PC-9 (cell line): ENCODE results near the gene APOB. TPM values are rescaled to one million over a fixed set of nuclear protein-coding genes. Genes with fewer than 3 reads are reported as not detected.

ENCODE experiments used
- BruUV-seq: library from RNA; stranded (reverse); fragments of 400-500 nt; replicated peaks from 2 replicates; lab custom pipeline; 2021; lab: Mats Ljungman, UMichigan
- CTCF ChIA-PET: fragments of 300-600 bp; sonication (Branson Sonifier 250); formaldehyde crosslinking; loops from one replicate; lab custom pipeline; 2022; ENCODE audit warnings: antibody characterized with exemption; lab: Charles Lee
- POLR2A ChIA-PET: fragments of 300-600 bp; sonication (Branson Sonifier 250); formaldehyde crosslinking; loops from one replicate; lab custom pipeline; 2022; ENCODE audit warnings: antibody characterized with exemption; ENCODE audit not compliant: unreplicated experiment; lab: Charles Lee
- DNase-seq, 2 experiments: peaks; one replicate each; pipeline versions ENCODE4 v3.0.0 to v3.0.0-alpha.2; 2015 to 2022; ENCODE audit warnings: mixed read lengths in 1 of 2
- H2AFZ ChIP-seq: fragments of 200-600 bp; sonication (generic); 2 replicates; pipeline ENCODE4 v1.8.1; 2017; ENCODE audit warnings: antibody characterized with exemption
- H3F3A ChIP-seq: fragments of 200-600 bp; sonication (generic); 2 replicates; pipeline ENCODE4 v1.8.1; 2017; ENCODE audit warnings: antibody characterized with exemption, mild to moderate bottlenecking, low read depth; ENCODE audit not compliant: insufficient read depth
- H3K27ac ChIP-seq: fragments of 200-600 bp; sonication (generic); 2 replicates; pipeline ENCODE4 v1.6.1; 2016; ENCODE audit warnings: mixed run types
- H3K27me3 ChIP-seq: fragments of 200-600 bp; sonication (generic); 2 replicates; pipeline ENCODE4 v1.6.1; 2016; ENCODE audit warnings: low read depth, mixed run types; ENCODE audit not compliant: insufficient read depth
- H3K36me3 ChIP-seq: fragments of 200-600 bp; sonication (generic); 2 replicates; pipeline ENCODE4 v1.6.1; 2016; ENCODE audit warnings: low read depth, mixed run types
- H3K4me1 ChIP-seq: fragments of 200-600 bp; sonication (generic); replicated peaks from 2 replicates; pipeline ENCODE4 v1.6.1; 2016; ENCODE audit warnings: mixed run types; ENCODE audit not compliant: insufficient read depth
- H3K4me2 ChIP-seq: fragments of 200-600 bp; sonication (generic); 2 replicates; pipeline ENCODE4 v1.6.1; 2017; ENCODE audit warnings: mixed run types
- H3K4me3 ChIP-seq: fragments of 200-600 bp; sonication (generic); 2 replicates; pipeline ENCODE4 v1.6.1; 2016; ENCODE audit warnings: mixed run types
- H3K79me2 ChIP-seq: fragments of 200-600 bp; sonication (generic); 2 replicates; pipeline ENCODE4 v1.6.1; 2017; ENCODE audit warnings: low read depth, mixed run types
- H3K9me2 ChIP-seq: fragments of 200-600 bp; sonication (generic); 2 replicates; pipeline ENCODE4 v1.8.1; 2017; ENCODE audit warnings: mild to moderate bottlenecking; ENCODE audit not compliant: insufficient read depth
- H3K9me3 ChIP-seq: fragments of 200-600 bp; sonication (generic); 2 replicates; pipeline ENCODE4 v1.8.1; 2016; ENCODE audit warnings: low read depth; ENCODE audit not compliant: insufficient read depth
- H4K20me1 ChIP-seq: fragments of 200-600 bp; sonication (generic); 2 replicates; pipeline ENCODE4 v1.8.1; 2017; ENCODE audit not compliant: insufficient read depth
- CTCF ChIP-seq: fragments of 200-600 bp; sonication (generic); conservative IDR thresholded peaks from 2 replicates; pipeline ENCODE4 v1.6.1; 2017; ENCODE audit warnings: mixed run types, antibody characterized with exemption, mild to moderate bottlenecking, moderate library complexity
- EZH2 ChIP-seq: fragments of 200-600 bp; sonication (generic); IDR thresholded peaks from 2 replicates; pipeline ENCODE4 v1.8.0; 2017; ENCODE audit warnings: antibody characterized with exemption, low read depth
- intact Hi-C: fragments of 100-400 bp; cut with micrococcal nuclease; formaldehyde crosslinking; loops from one replicate; pipeline ENCODE4 v1.10.0; 2022; ENCODE audit not compliant: unreplicated experiment
- total RNA-seq: library from RNA; stranded (reverse); gene quantifications from 2 replicates; pipeline ENCODE4 v1.2.3, GENCODE V29; 2021

Gene APOB
- total RNA-seq, 1 experiment from 2014 or later: not detected

DNA sequence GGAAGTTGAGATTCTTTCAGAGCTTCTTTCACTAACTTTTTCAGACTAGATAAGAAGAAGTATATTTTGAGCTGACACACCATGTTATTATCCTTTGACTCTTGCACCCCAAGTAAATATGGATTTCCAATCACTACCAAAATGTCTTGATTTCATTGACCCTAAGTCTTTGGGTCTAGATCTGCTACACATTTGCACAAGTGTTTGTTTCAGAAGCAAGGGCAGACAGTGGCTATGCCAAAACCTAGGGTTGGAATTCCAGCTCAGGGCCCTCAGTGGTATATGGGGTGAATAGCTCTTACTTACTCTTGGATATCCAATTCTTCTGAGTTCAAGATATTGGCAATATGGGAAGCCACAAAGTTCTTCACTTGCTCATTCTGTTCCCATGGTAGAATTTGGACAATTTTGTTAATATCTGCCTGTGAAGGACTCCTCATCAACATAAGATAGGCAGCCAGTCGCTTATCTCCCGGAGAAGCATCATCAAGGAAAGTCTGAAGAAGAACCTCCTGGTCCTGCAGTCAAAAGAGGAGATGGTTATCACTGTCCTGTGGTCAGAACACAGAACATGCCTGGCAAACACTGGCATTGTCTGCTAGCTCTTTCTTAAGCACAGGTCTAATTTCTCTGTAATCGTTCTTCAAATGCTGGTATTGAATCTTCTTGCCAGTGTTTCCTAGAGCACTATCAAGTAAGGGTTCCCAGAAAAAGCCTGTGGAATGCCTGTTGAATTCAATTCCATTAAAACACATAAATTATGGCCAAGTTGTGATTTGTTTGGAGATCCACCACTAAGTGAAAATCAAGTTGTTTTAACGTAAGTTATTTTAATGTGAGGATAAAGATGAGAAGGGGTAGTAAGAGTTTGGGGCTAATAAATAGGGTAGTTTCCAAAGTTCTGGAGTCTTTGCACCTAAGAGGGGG lies 15.6 kb downstream of the APOB start:
- H3K27me3 ChIP-seq: peaks cover 15% of the 10 kb centered on the region; the same call in 1 of the 2 replicates
- H3K9me2 ChIP-seq: no peaks in the 10 kb centered on the region
- TF ChIP-seq CTCF (no peak), EZH2 (no peak)
- DNase-seq: no peak
- no peak overlapping the region for H3K4me2 ChIP-seq
- BruUV-seq: no TSS peak
- no peaks in the 10 kb centered on the region for H3K79me2 ChIP-seq
- no peak overlapping the region for H3K4me3 ChIP-seq
- H3K4me1 ChIP-seq: no peaks in the 10 kb centered on the region
- H4K20me1 ChIP-seq: no peaks in the 10 kb centered on the region
- ChIA-PET CTCF (interaction anchor here (0.5 kb wide), 1 partner anchor 39 kb away, joined by 4 read pairs; no protein-coding TSS in a partner anchor), POLR2A (no interaction called here)
- H2AFZ ChIP-seq: no peak overlapping the region
- no peaks in the 10 kb centered on the region for H3F3A ChIP-seq
- intact Hi-C loops: no loop called here
- no peaks in the 10 kb centered on the region for H3K9me3 ChIP-seq
- H3K27ac ChIP-seq: no peak overlapping the region
- no peaks in the 10 kb centered on the region for H3K36me3 ChIP-seq

- Histone ChIP-seq H3K27me3 (peaks cover 28% of the 10 kb centered on the region; the same call in 1 of the 2 replicates), H3K4me1 (no peaks in the 10 kb centered on the region), H3K36me3 (no peaks in the 10 kb centered on the region), H3K27ac (no peak overlapping the region), H3K4me3 (no peak overlapping the region), H3K79me2 (no peaks in the 10 kb centered on the region), H4K20me1 (no peaks in the 10 kb centered on the region), H3K9me2 (no peaks in the 10 kb centered on the region), H3K9me3 (no peaks in the 10 kb centered on the region), H3F3A (no peaks in the 10 kb centered on the region), H2AFZ (no peak overlapping the region), H3K4me2 (no peak overlapping the region)
- BruUV-seq: no TSS peak
- no peak for DNase-seq
- intact Hi-C loops: loop anchor here (2.0 kb wide), 1 partner anchor 366 kb away; no protein-coding TSS in a partner anchor
- no peak for TF ChIP-seq EZH2
- TF ChIP-seq CTCF: no peak
- ChIA-PET POLR2A (no interaction called here), CTCF (interaction anchor here (0.7 kb wide), 1 partner anchor 1014 kb away, joined by 6 read pairs; the partner anchor contains the start of gene MATN3)
Observed at GRCh38 chr2:21026479-21027282, 17.2 kb downstream of the APOB start.
